Transverse colon (tissue), 4 donors: ENCODE results near the gene PLEKHA7.

ENCODE experiments used
- POLR2AphosphoS5 ChIP-seq, 3 donors: sonication (generic); formaldehyde crosslinking; IDR thresholded peaks; one replicate each; pipeline ENCODE4 v1.6.1; 2016; ENCODE audit warnings: antibody characterized with exemption in 3 of 3
- TF ChIP-seq, protein P1 (sequence below), 5 experiments: fragments of 200-600 bp in 3 of 5; fragments of 450-650 bp in 2 of 5; sonication (generic) in 3 of 5; IDR thresholded peaks; 1 replicate in 2 of 5; 2 replicates in 3 of 5; pipeline ENCODE4 v1.5.1; 2016 to 2017; ENCODE audit warnings: antibody characterized with exemption in 5 of 5, inconsistent platforms in 3 of 5, mild to moderate bottlenecking in 2 of 5, moderate library complexity in 1 of 5

DNA sequence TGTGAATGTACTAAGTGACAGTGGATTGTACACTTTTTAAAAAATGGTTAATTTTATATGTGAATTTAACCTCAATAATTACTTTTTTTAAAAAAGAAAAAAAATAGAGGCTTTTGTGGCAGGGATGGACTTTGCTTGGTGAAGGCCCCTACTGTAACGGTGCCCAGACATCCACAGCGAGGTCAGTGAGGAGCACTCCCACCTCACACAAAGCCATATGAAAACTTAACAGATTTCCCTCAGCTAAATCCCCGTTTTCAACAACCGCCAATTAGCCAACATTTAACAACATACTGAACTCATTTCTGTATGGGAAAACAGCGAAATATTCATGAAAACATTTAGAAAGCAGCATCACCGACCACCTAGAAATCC, 276.4 kb downstream of the PLEKHA7 start:
- no peak for TF ChIP-seq POLR2AphosphoS5 (IDR thresholded peaks at IDR 0.05)
- TF ChIP-seq, protein P1, sequence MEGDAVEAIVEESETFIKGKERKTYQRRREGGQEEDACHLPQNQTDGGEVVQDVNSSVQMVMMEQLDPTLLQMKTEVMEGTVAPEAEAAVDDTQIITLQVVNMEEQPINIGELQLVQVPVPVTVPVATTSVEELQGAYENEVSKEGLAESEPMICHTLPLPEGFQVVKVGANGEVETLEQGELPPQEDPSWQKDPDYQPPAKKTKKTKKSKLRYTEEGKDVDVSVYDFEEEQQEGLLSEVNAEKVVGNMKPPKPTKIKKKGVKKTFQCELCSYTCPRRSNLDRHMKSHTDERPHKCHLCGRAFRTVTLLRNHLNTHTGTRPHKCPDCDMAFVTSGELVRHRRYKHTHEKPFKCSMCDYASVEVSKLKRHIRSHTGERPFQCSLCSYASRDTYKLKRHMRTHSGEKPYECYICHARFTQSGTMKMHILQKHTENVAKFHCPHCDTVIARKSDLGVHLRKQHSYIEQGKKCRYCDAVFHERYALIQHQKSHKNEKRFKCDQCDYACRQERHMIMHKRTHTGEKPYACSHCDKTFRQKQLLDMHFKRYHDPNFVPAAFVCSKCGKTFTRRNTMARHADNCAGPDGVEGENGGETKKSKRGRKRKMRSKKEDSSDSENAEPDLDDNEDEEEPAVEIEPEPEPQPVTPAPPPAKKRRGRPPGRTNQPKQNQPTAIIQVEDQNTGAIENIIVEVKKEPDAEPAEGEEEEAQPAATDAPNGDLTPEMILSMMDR (IDR thresholded peaks at IDR 0.05): no peak
